Measurements from ENCODE around the gene VANGL1. TPM values are rescaled to one million over a fixed set of nuclear protein-coding genes. Genes with fewer than 3 reads are reported as not detected.
A peak's percentile ranks its signal among the peaks of the same experiment; 100 is the strongest.

VANGL1 gene
- total and polyA plus RNA-seq, 2 of the 4 experiments (the other 2 are of a cell fraction), result 6.1 to 6.7 TPM

DNA sequence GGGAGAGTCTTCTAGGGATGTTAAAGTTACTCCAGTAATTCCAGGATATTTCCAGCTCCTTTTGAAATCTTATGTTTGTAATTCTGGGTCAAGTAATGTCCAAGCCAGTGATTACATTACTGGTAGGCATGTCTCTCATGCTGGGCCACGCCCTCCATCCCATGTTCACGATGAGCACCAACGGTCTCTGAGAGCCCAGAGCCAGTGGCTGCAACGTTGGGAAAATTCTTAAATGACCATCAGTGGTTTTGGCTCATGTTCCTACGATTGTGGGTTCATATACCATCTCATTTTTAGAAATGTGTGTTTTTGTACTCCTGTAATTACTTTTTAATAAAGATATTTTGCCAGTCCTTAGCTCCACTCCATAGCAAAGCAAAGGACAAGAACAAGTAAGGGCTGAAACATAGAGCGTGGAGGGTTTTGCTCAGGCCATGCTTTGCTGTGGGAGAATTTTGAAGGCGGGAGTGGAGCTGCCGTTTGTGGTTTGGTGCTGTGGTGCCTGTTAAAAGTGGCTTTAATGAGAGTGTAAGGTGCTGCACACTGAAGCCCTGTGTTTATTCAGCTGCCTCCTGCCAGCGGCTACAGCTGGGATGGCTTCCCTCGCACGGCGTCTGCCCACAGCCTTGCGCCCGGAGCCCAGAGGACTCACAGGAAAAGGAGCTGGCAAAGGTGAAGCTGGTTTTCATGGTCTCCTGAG is 28.9 kb downstream of the VANGL1 start:
- peaks cover 7% of the 10 kb centered on the region; the same call in 1 of the 2 replicates for H3K36me3 ChIP-seq (ENCODE audit: control insufficient read depth, insufficient read depth, low read length)
- peak overlapping the region; percentile 38; the same call in 1 of the 2 replicates for H2BK20ac ChIP-seq (ENCODE audit: low read depth, low read length)
- H3K9ac ChIP-seq (ENCODE audit: low read depth, low read length), result no peak overlapping the region
- H3K14ac ChIP-seq (replicated peaks; ENCODE audit: low read depth, low read length), result no peak overlapping the region
- peaks cover 19% of the 10 kb centered on the region for H3K4me1 ChIP-seq (ENCODE audit: control insufficient read depth, insufficient read depth, low read length)
- DNase-seq (peak; percentile 45), ATAC-seq (ENCODE audit: low read depth) (peak; percentile 3; the same call in 1 of the 2 replicates)
- H3K18ac ChIP-seq (ENCODE audit: low read depth, low read length), result no peak overlapping the region
- H2AFZ ChIP-seq (replicated peaks; ENCODE audit: low read length, poor library complexity), result peak overlapping the region; percentile 44
- POLR2A ChIA-PET (ENCODE audit: unreplicated experiment), result no interaction called here
- H4K8ac ChIP-seq (ENCODE audit: low read depth in 2 of 2, low read length in 2 of 2), result no peak overlapping the region
- H3K23ac ChIP-seq (ENCODE audit: low read depth, low read length), result no peak overlapping the region
- no TSS peak for BruUV-seq (replicated peaks)
- H2BK5ac ChIP-seq (ENCODE audit: low read depth, low read length, poor library complexity, severe bottlenecking), result no peak overlapping the region
- TF ChIP-seq BHLHE40 (IDR thresholded peaks at IDR 0.05; ENCODE audit: low read depth, low read length), result no peak
- no peak for TF ChIP-seq MAZ (IDR thresholded peaks at IDR 0.05; ENCODE audit: borderline replicate concordance, low read depth, low read length)
- TF ChIP-seq FOS (IDR thresholded peaks at IDR 0.05; ENCODE audit: low read depth, low read length), result no peak
- no peak for TF ChIP-seq RCOR1 (IDR thresholded peaks at IDR 0.05; ENCODE audit: insufficient replicate concordance, low read length)
- no peak for TF ChIP-seq ELK1 (IDR thresholded peaks at IDR 0.05; ENCODE audit: borderline replicate concordance, low read depth, low read length)
- TF ChIP-seq NFE2L2 (IDR thresholded peaks at IDR 0.05; ENCODE audit: low read depth, low read length), result no peak
- TF ChIP-seq, protein P1, sequence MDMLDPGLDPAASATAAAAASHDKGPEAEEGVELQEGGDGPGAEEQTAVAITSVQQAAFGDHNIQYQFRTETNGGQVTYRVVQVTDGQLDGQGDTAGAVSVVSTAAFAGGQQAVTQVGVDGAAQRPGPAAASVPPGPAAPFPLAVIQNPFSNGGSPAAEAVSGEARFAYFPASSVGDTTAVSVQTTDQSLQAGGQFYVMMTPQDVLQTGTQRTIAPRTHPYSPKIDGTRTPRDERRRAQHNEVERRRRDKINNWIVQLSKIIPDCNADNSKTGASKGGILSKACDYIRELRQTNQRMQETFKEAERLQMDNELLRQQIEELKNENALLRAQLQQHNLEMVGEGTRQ (IDR thresholded peaks at IDR 0.05; ENCODE audit: low read depth, low read length), result no peak
- TF ChIP-seq CHD1 (IDR thresholded peaks at IDR 0.05; ENCODE audit: low read depth, low read length), result no peak
- no peak for TF ChIP-seq POLR2A (IDR thresholded peaks at IDR 0.05; ENCODE audit: low read depth, low read length)
- no peak for TF ChIP-seq MAFK (IDR thresholded peaks at IDR 0.05; ENCODE audit: low read depth, low read length)
- intact Hi-C loops (cut with micrococcal nuclease) (no loop called here), in situ Hi-C loops (cut with MboI; ENCODE audit: low sequenced_read_pairs) (no loop called here), dilution Hi-C loops (cut with HindIII; ENCODE audit: low sequenced_read_pairs, unreplicated experiment) (no loop called here)
- 0 out of 2 replicates have a peak overlapping the region, but pooled peaks have one; percentile 11 for H2AK5ac ChIP-seq (ENCODE audit: low read depth, low read length)
- H2BK15ac ChIP-seq (ENCODE audit: low read depth, low read length), result no peak overlapping the region
- peak overlapping the region; percentile 74 for H2AK9ac ChIP-seq (replicated peaks; ENCODE audit: low read depth, low read length, poor library complexity)
- CTCF ChIA-PET, result interaction anchor here (1.0 to 2.9 kb wide), 3 partner anchors 8 to 44 kb away, joined by 3 to 14 read pairs (median 3); no protein-coding TSS in a partner anchor
- H2BK120ac ChIP-seq (ENCODE audit: low read depth, low read length), result no peak overlapping the region
- no peak overlapping the region for H3K56ac ChIP-seq (ENCODE audit: extremely low read depth, insufficient read depth, low read length)
- peaks cover 5% of the 10 kb centered on the region; the same call in 1 of the 2 replicates for H3K9me3 ChIP-seq (ENCODE audit: control insufficient read depth, insufficient read depth, low read length)
- no peak overlapping the region for H4K5ac ChIP-seq (ENCODE audit: low read depth, low read length)
- peaks cover 13% of the 10 kb centered on the region; the same call in 1 of the 2 replicates for H3K9me1 ChIP-seq (ENCODE audit: insufficient read depth, low read length)
- peak overlapping the region; percentile 15 for H3K4ac ChIP-seq (ENCODE audit: low read depth, low read length)
- H3K27ac ChIP-seq (ENCODE audit: insufficient read depth, low read length), result no peak overlapping the region
- 76% methylated on average over 4 of the region's 14 CpGs; no CpG with 5 or more reads in 1 of the 2 experiments for WGBS, 2 experiments (ENCODE audit: extremely low coverage in 2 of 2, insufficient read length in 1 of 2)
- H4K91ac ChIP-seq (ENCODE audit: insufficient read depth, low read depth, low read length), result no peak overlapping the region; the same call in 1 of the 2 replicates
- H3K4me3 ChIP-seq (ENCODE audit: insufficient read depth, low read depth, low read length), result no peak overlapping the region
- peaks cover 7 to 36% of the 10 kb centered on the region in 2 experiments; a peak in 3 of 4 replicates for H3K79me1 ChIP-seq (ENCODE audit: low read depth in 1 of 2, low read length in 2 of 2)
- H3K4me2 ChIP-seq (ENCODE audit: low read depth, low read length), result no peak overlapping the region
- no peaks in the 10 kb centered on the region for H3K27me3 ChIP-seq (ENCODE audit: control insufficient read depth, insufficient read depth, low read length)
- H4K20me1 ChIP-seq (ENCODE audit: insufficient read depth, low read length), result peaks cover 6% of the 10 kb centered on the region; the same call in 1 of the 2 replicates
